Hematopoietic multipotent progenitor cell treated with erythropoietin and hydrocortisone succinate and interleukin-3 and kit ligand, for 15 days (in vitro differentiated cells): ENCODE measurements around the gene ANO3.
"Not testable (repeated sequence)": the region's sequence is repeated elsewhere in the genome, so short reads cannot be mapped to it uniquely, and the experiment has no call there.

ENCODE experiments used
- DNase-seq: peaks from one replicate; pipeline ENCODE4 v3.0.0-alpha.2; 2015; ENCODE audit warnings: low spot score

ANO3 gene

GRCh38 chr11:26331911-26332571 lies at the start of gene ANO3:
TSS of gene ANO3 (plus strand) at chr11:26332130. CDS start at chr11:26332276, 146 bp downstream.
- DNase-seq: no peak

GRCh38 chr11:26283852-26284408 lies 48.0 kb upstream of the ANO3 start:
- no peak for DNase-seq

- no peak for DNase-seq
These were observed 46.3 kb upstream of the ANO3 start for GRCh38 chr11:26285608-26286007.

GRCh38 chr11:26286472-26287066 lies 45.4 kb upstream of the ANO3 start:
- DNase-seq: no peak

- DNase-seq: no peak
These were observed 44.8 kb upstream of the ANO3 start for GRCh38 chr11:26287067-26287518.

GRCh38 chr11:26297189-26297975 lies 34.5 kb upstream of the ANO3 start:
- no peak for DNase-seq

GRCh38 chr11:26316372-26316771 lies 15.6 kb upstream of the ANO3 start:
- not testable (repeated sequence) for DNase-seq

- no peak for DNase-seq
These were observed 12.0 kb upstream of the ANO3 start for GRCh38 chr11:26319906-26320305.

GRCh38 chr11:26321516-26321915 lies 10.4 kb upstream of the ANO3 start:
- DNase-seq: no peak

- no peak for DNase-seq
These were observed 9.4 kb upstream of the ANO3 start for GRCh38 chr11:26322335-26323067.

- no peak for DNase-seq
These were observed 8.1 kb upstream of the ANO3 start for GRCh38 chr11:26323837-26324236.

- no peak for DNase-seq
These were observed 7.7 kb upstream of the ANO3 start for GRCh38 chr11:26324270-26324669.

GRCh38 chr11:26326793-26327400 lies 5.0 kb upstream of the ANO3 start:
- no peak for DNase-seq

GRCh38 chr11:26329206-26329605 lies 2.7 kb upstream of the ANO3 start:
- no peak for DNase-seq

- no peak for DNase-seq
These were observed 1.7 kb upstream of the ANO3 start for GRCh38 chr11:26330262-26330661.

- DNase-seq: no peak
These were observed 614 bp downstream of the ANO3 start for GRCh38 chr11:26332572-26332915.

- no peak for DNase-seq
These were observed 2.0 kb downstream of the ANO3 start for GRCh38 chr11:26333906-26334305.

- no peak for DNase-seq
These were observed 4.0 kb downstream of the ANO3 start for GRCh38 chr11:26335903-26336302.

- DNase-seq: no peak
These were observed 12.7 kb downstream of the ANO3 start for GRCh38 chr11:26344647-26345046.

- DNase-seq: no peak
These were observed 16.8 kb downstream of the ANO3 start for GRCh38 chr11:26348776-26349175.

- DNase-seq: no peak
These were observed 18.1 kb downstream of the ANO3 start for GRCh38 chr11:26350002-26350401.

GRCh38 chr11:26353010-26353409 lies 21.1 kb downstream of the ANO3 start:
- no peak for DNase-seq
